Muscle layer of duodenum (tissue), 2 donors: ENCODE measurements around the gene TMEM204.

Experiments used
- H3K27ac ChIP-seq: one replicate; pipeline ENCODE4 v1.7.0; 2013; ENCODE audit warnings: mild to moderate bottlenecking, low read length
- H3K27me3 ChIP-seq: one replicate; pipeline ENCODE4 v1.7.0; 2013; ENCODE audit warnings: low read depth, mild to moderate bottlenecking, control low read depth, low read length
- H3K36me3 ChIP-seq, 2 donors: one replicate each; pipeline ENCODE4 v1.7.0; 2013; ENCODE audit warnings: low read length in 2 of 2, control low read depth in 1 of 2, mild to moderate bottlenecking in 1 of 2; ENCODE audit not compliant: insufficient read depth in 2 of 2, control insufficient read depth in 1 of 2
- H3K4me1 ChIP-seq, 2 donors: one replicate each; pipeline ENCODE4 v1.7.0; 2013; ENCODE audit warnings: low read length in 2 of 2, mild to moderate bottlenecking in 2 of 2, control low read depth in 1 of 2, moderate library complexity in 1 of 2; ENCODE audit not compliant: insufficient read depth in 2 of 2, control insufficient read depth in 1 of 2
- H3K4me3 ChIP-seq, 2 donors: one replicate each; pipeline ENCODE4 v1.7.0; 2013; ENCODE audit warnings: low read length in 2 of 2, low read depth in 1 of 2, mild to moderate bottlenecking in 1 of 2
- H3K9me3 ChIP-seq, 2 donors: one replicate each; pipeline ENCODE4 v1.7.0; 2013; ENCODE audit warnings: low read length in 2 of 2, control low read depth in 1 of 2, mild to moderate bottlenecking in 1 of 2; ENCODE audit not compliant: control insufficient read depth in 1 of 2
- donor health status: healthy.

Gene TMEM204

DNA sequence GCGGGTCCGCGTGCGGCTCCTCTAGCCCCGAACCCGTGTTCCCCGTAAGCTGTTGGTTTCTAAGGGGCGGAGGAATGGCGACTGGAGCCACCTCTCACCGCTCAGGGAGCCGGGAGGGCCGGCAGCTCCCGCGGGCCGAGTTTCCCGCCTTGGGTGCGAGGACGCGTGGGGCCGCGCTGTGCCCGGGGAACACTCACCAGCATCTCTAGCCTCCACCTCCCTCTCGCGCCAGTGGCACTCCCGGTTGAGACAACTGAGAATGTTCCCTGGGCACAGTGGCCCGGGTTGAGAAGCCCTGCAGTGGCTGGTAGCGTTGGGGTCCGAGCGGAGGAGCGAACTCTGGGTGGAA, 39.7 kb upstream of the TMEM204 start:
- H3K27ac ChIP-seq = no peak overlapping the region
- H3K4me1 ChIP-seq = peaks cover 13 to 27% of the 10 kb centered on the region in 2 donors
- no peaks in the 10 kb centered on the region for H3K9me3 ChIP-seq
- H3K4me3 ChIP-seq = peak overlapping the region; percentile 65 to 93
- peaks cover 0 to 17% of the 10 kb centered on the region in 2 donors for H3K36me3 ChIP-seq
- H3K27me3 ChIP-seq = no peaks in the 10 kb centered on the region

DNA sequence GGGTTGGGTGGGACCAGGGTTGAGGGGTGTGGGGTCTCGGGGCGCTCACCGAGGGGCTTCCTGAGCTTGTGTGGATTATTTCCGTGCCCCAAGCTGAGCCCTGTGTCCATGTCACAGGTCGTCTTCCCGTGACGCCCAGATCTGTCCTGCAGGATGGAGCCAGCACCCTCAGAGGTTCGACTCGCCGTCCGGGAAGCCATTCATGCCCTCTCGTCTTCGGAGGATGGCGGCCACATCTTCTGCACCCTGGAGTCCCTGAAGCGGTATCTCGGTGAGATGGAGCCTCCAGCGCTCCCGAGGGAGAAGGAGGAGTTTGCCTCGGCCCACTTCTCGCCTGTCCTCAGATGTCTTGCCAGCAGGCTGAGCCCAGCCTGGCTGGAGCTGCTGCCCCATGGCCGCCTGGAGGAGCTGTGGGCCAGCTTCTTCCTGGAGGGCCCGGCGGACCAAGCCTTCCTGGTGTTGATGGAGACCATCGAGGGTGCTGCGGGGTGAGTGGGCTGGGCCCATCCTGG, 39.3 kb upstream of the TMEM204 start:
- Histone ChIP-seq H3K27me3 (no peaks in the 10 kb centered on the region), H3K36me3 (peaks cover 0 to 18% of the 10 kb centered on the region in 2 donors), H3K27ac (no peak overlapping the region), H3K4me1 (peaks cover 13 to 27% of the 10 kb centered on the region in 2 donors), H3K4me3 (peak overlapping the region; percentile 65 to 93), H3K9me3 (no peaks in the 10 kb centered on the region)

DNA sequence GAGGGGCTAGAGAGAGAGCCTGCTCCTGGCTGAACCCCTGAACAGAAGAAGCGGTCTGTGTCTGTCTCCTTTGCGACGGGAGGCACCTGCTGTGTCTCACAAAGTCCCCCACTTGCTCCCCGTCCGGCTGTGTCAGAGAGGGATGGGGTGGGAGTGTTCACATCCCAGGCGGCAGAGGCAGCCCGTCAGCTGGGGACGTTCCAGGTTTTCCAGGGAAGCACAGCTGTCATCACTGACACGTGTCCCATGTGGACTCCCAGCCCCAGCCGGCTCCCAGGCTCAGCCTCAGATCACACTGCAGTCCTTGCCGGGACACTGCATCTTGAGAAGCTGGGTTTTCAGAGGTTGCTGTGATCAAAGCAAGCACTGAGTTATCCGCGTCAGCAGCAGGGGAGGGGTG, 38.8 kb upstream of the TMEM204 start:
- H3K27ac ChIP-seq = no peak overlapping the region
- peaks cover 0 to 22% of the 10 kb centered on the region in 2 donors for H3K36me3 ChIP-seq
- peaks cover 13 to 27% of the 10 kb centered on the region in 2 donors for H3K4me1 ChIP-seq
- no peaks in the 10 kb centered on the region for H3K9me3 ChIP-seq
- H3K4me3 ChIP-seq = peak overlapping the region; percentile 65 to 93
- no peaks in the 10 kb centered on the region for H3K27me3 ChIP-seq

DNA sequence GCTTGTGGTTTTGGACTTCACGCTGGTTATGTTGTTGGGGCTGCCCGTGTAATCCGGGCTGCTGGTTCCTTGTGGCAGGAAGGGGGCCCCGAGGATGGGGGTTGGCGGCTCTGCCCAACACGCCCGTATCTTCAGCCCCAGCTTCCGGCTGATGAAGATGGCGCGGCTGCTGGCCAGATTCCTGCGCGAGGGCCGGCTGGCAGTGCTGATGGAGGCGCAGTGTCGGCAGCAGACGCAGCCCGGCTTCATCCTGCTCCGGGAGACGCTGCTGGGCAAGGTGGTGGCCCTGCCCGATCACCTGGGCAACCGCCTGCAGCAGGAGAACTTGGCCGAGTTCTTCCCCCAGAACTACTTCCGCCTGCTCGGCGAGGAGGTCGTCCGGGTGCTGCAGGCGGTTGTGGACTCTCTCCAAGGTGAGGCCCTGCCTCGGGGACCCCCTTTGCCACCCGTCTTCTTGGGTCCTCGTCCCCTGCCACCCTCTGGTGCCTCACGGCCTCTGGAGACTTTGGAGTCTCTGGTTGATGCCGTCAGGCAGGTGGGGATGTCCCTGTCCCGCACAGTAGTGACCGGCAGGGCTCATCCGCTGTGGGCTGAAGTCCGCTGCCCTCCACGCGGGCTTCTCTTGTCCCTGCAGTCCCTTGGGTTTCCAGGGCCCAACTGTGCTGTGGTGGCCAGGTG, 38.1 kb upstream of the TMEM204 start:
- Histone ChIP-seq H3K36me3 (peaks cover 0 to 29% of the 10 kb centered on the region in 2 donors), H3K27ac (no peak overlapping the region)

DNA sequence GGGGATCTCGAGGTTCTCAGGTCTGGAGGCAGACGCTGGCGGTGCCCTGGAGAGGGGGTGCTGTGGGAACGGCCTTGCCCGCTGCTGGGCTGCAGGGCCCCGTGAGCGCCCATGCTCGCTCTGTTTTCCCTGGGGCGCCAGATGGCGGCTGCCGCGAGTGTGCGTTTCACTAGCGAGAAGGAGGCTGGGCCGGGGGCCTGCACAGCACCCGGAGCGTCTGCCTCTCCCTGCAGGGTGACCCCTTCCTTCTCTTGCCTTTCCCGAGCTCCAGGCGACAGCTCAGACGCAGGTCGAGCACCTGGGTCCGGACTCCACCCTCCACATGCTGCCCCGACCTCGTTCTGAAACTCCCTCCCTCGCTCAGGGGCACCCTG, 37.6 kb upstream of the TMEM204 start:
- Histone ChIP-seq H3K36me3 (peaks cover 0 to 34% of the 10 kb centered on the region in 2 donors), H3K9me3 (no peaks in the 10 kb centered on the region), H3K4me3 (no peak overlapping the region), H3K4me1 (peaks cover 13 to 27% of the 10 kb centered on the region in 2 donors), H3K27me3 (no peaks in the 10 kb centered on the region), H3K27ac (no peak overlapping the region)

More for the DNA sequence above, 38.1 kb upstream of the TMEM204 start:
- H3K4me3 ChIP-seq = no peak overlapping the region
- H3K27me3 ChIP-seq = no peaks in the 10 kb centered on the region
- H3K4me1 ChIP-seq = peaks cover 13 to 27% of the 10 kb centered on the region in 2 donors
- H3K9me3 ChIP-seq = no peaks in the 10 kb centered on the region

DNA sequence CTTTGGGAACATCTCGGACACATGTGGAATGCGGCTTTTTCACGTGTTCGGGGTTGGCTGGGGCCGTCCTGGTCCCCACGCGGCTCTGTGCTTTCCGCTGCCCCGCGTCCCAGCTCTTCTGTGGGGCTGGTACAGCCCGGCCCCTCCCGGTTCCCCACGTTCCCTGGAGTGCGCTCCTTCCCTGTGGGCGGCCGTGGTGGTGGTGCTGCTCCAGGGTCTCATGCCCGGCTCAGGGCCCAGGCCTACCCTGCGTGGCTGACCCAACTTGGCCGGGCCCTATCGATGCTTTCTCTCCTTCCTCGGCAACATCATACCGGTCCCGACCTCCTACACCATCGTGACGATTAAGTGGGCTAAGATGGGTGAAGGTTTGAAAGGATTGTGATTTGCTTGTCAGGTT, 37.0 kb upstream of the TMEM204 start:
- Histone ChIP-seq H3K36me3 (peaks cover 0 to 39% of the 10 kb centered on the region in 2 donors), H3K27me3 (no peaks in the 10 kb centered on the region), H3K4me3 (no peak overlapping the region), H3K9me3 (no peaks in the 10 kb centered on the region), H3K4me1 (peaks cover 13 to 27% of the 10 kb centered on the region in 2 donors), H3K27ac (no peak overlapping the region)

DNA sequence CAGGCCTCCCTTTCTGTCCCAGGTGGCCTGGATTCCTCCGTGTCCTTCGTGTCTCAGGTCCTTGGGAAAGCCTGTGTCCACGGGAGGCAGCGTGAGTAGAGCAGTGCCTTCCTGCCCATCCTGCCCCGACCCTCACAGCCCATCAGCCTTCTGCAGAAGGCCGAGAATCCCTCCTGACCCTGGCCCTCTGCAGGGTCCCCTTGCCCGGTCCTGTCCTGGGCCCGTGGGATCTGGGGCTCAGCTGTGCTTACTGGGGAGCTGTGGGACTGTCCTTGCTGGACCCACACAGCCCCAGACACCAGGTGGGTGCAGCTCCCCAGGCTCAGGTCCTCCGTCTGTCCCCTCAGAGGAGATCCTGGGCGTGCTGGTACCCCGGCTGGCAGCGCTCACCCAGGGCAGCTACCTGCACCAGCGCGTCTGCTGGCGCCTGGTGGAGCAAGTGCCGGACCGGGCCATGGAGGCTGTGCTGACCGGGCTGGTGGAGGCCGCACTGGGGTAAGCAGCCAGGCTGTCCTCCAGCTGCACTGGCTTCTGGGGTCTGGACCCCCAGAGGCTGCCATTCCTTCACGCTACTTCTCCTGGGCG, 36.4 kb upstream of the TMEM204 start:
- Histone ChIP-seq H3K9me3 (no peaks in the 10 kb centered on the region), H3K27ac (no peak overlapping the region), H3K36me3 (peaks cover 3 to 45% of the 10 kb centered on the region in 2 donors), H3K4me3 (no peak overlapping the region), H3K27me3 (no peaks in the 10 kb centered on the region), H3K4me1 (peaks cover 13 to 27% of the 10 kb centered on the region in 2 donors)

DNA sequence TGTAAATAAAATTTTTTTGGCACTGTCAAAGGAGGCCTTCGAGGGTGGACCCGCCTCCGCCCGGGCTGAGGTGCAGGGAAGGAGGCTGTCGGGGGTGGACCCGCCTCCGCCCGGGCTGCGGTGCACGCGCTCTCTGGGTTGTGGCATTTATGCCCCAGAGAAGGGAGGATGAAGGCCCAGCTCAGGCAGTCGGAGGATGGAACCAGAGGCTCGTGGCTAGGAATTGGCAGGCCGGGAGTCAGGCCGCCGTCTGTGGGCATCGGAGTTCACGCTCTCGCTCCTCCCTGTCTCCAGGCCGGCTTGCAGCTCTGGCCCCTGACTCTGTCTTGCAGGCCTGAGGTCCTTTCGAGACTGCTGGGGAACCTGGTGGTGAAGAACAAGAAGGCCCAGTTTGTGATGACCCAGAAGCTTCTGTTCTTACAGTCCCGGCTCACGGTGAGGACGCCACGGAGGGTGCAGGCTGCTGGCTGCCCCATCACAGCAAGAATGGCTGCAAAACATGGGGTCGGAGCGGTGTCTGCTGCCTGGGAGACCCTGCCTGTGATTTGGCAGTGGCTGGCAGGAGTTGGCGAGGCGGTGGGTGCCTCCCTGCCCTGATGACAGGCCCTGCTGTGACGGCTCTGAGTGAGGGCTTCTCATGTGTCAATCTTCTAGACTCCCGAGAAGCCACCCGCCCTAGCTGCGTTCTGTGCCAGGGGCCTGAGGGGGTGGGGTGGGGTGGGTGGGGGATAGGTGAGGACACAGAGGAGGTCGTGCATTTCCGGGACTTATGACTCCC, 34.4 kb upstream of the TMEM204 start:
- Histone ChIP-seq H3K4me1 (peaks cover 7 to 15% of the 10 kb centered on the region in 2 donors), H3K9me3 (no peaks in the 10 kb centered on the region), H3K4me3 (no peak overlapping the region), H3K36me3 (peaks cover 3 to 64% of the 10 kb centered on the region in 2 donors), H3K27me3 (no peaks in the 10 kb centered on the region), H3K27ac (no peak overlapping the region)

DNA sequence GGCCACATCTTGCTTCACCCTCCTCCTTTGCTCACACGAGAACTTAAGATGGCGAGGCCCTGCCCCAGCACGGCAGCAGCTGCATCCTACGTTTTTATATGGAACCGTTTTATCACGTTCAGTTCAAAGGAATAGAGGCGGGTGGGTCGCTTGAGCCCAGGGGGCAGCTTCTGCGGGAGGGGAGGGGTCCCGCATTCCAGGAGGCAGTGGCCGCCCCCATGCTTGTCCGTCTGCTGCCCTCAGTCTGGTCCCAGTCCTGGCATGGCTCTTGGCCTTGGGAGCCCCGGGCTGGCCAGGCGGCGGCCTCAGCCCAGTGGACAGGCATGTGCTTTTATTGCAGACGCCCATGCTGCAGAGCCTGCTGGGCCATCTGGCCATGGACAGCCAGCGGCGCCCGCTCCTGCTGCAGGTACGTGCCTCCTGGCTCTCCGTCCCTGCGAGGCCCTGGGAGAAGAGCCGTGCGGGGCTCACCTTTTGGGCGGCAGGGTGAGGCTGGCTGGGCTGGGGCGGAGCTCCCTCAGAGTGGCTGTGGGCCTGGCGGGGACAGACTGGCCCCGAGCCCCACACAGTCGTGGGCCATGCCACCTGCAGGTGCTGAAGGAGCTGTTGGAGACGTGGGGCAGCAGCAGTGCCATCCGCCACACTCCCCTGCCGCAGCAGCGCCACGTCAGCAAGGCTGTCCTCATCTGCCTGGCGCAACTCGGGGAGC, 33.6 kb upstream of the TMEM204 start:
- no peak overlapping the region for H3K4me3 ChIP-seq
- peaks cover 3 to 64% of the 10 kb centered on the region in 2 donors for H3K36me3 ChIP-seq
- no peak overlapping the region for H3K27ac ChIP-seq
- no peaks in the 10 kb centered on the region for H3K27me3 ChIP-seq
- H3K4me1 ChIP-seq = peaks cover 1 to 7% of the 10 kb centered on the region in 2 donors
- H3K9me3 ChIP-seq = no peaks in the 10 kb centered on the region

DNA sequence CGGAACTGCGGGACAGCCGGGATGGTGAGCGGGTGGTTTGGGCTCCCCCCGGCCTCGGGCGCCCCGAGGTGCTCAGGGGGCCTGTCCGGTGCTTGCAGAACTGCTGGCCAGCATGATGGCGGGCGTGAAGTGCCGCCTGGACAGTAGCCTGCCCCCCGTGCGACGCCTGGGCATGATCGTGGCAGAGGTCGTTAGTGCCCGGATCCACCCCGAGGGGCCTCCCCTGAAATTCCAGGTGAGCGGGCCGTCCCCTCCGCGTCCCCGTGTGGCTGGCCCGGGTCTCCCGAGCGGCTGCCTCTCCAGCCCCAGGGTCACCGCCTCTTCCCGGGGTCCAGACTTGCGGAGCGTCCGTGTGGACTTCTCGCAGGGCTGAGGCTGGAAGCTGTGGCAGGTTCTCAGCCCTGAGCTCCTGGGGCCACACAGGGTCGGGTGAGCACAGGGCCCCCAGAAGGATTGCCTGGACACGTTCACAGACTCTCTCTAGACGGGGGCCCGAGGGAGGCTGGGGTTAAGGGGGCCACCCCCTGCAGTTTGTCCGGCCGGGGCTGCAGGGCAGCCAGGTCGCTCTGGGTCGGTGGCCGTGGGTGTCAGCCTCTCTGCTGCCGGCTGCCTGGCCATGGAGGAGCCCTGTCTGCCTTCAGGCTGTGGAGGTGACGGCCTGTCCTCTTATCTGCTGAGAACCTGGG, 32.9 kb upstream of the TMEM204 start:
- Histone ChIP-seq H3K36me3 (peaks cover 3 to 65% of the 10 kb centered on the region in 2 donors), H3K4me3 (no peak overlapping the region), H3K4me1 (peaks cover 0 to 2% of the 10 kb centered on the region in 2 donors), H3K27me3 (no peaks in the 10 kb centered on the region), H3K9me3 (no peaks in the 10 kb centered on the region), H3K27ac (no peak overlapping the region)
